Subcutaneous abdominal adipose tissue (tissue), 5 donors: ENCODE data around the gene SAPCD2.

Experiments
- H3K27ac ChIP-seq: one replicate; pipeline ENCODE4 v1.7.0; 2013; ENCODE audit warnings: low read depth, mild to moderate bottlenecking, inconsistent platforms, low read length, moderate library complexity
- H3K27me3 ChIP-seq, 5 donors: one replicate each; pipeline ENCODE4 v1.7.0; 2013; ENCODE audit warnings: low read length in 5 of 5, inconsistent platforms in 1 of 5; ENCODE audit not compliant: control insufficient read depth in 5 of 5, insufficient read depth in 4 of 5
- H3K36me3 ChIP-seq, 5 donors: one replicate each; pipeline ENCODE4 v1.7.0; 2013; ENCODE audit warnings: low read length in 5 of 5; ENCODE audit not compliant: control insufficient read depth in 5 of 5, insufficient read depth in 5 of 5
- H3K4me1 ChIP-seq, 5 donors: one replicate each; pipeline ENCODE4 v1.7.0; 2013; ENCODE audit warnings: low read length in 5 of 5, mild to moderate bottlenecking in 3 of 5, moderate library complexity in 1 of 5; ENCODE audit not compliant: control insufficient read depth in 5 of 5, insufficient read depth in 5 of 5
- H3K4me3 ChIP-seq, 5 donors: one replicate each; pipeline ENCODE4 v1.7.0; 2013; ENCODE audit warnings: low read length in 5 of 5, low read depth in 1 of 5
- H3K9ac ChIP-seq, 5 donors: one replicate each; pipeline ENCODE4 v1.7.0; 2013; ENCODE audit warnings: low read length in 5 of 5, mild to moderate bottlenecking in 4 of 5, moderate library complexity in 3 of 5
- H3K9me3 ChIP-seq, 5 donors: one replicate each; pipeline ENCODE4 v1.7.0; 2013; ENCODE audit warnings: low read length in 5 of 5; ENCODE audit not compliant: control insufficient read depth in 5 of 5
- donor health status: healthy.
- donor health status: healthy.
- donor health status: healthy.
- donor health status: healthy.
- donor health status: healthy.

The SAPCD2 gene

DNA sequence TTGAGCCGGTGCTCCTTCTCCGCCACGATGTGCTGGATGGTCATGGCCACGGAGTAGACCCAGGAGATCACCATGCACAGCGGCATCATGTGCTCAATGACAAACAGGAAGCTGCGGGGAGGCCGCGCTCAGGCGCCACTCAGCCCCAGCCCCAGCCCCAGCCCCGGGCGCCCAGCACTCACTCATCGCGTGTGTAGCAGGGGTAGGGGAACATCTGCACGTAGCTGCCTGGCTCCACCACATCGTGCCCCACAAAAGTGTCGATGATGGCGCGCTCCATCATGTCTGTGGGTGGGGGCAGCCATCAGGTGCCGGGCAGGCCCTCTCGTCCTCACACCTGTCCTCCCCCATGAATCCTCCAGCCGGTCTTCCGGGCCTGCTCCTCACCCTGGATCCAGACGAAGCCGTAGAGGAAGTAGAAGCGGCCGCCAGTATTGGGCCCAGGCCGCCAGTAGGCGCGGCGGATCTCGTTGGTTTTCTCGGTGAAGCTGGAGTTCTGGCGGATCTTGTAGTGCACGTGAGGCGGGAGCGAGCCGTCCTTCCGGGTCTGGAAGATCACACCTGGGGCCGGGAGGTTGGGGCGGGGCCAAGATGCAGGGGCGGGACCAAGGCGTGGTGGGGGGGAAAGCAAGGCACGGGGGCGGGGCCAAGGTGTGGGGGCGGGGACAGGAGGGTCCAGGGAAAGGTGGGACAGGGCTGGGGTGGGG is 52.4 kb downstream of the SAPCD2 start:
- H3K27me3 ChIP-seq = no peaks in the 10 kb centered on the region
- no peak overlapping the region for H3K27ac ChIP-seq
- no peak overlapping the region for H3K9ac ChIP-seq
- H3K4me3 ChIP-seq = no peak overlapping the region
- peaks cover 0 to 74% (median 50%) of the 10 kb centered on the region in 5 donors for H3K36me3 ChIP-seq
- peaks cover 0 to 6% (median 2%) of the 10 kb centered on the region in 5 donors for H3K4me1 ChIP-seq
- H3K9me3 ChIP-seq = no peaks in the 10 kb centered on the region

DNA sequence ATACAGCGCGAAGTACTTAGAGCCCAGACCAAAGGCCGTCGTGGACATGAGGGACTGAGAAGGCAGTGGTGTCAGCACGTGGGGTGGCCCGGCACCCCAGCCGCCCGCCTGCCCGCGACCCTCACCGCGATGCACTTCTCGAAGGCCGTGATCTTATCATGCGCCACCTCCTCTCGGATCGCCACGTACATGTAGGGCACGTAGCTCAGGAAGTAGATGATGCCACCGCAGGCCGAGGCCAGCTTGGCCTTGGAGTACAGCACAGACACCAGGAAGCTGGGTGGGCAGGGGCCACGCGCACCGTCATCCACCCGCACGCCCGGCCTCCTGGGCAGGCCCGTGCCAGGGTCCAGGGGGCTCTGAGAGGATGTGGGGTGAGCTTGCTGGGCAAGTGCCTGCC is 53.3 kb downstream of the SAPCD2 start:
- Histone ChIP-seq H3K4me3 (no peak overlapping the region), H3K36me3 (peaks cover 0 to 79% (median 59%) of the 10 kb centered on the region in 5 donors)

DNA sequence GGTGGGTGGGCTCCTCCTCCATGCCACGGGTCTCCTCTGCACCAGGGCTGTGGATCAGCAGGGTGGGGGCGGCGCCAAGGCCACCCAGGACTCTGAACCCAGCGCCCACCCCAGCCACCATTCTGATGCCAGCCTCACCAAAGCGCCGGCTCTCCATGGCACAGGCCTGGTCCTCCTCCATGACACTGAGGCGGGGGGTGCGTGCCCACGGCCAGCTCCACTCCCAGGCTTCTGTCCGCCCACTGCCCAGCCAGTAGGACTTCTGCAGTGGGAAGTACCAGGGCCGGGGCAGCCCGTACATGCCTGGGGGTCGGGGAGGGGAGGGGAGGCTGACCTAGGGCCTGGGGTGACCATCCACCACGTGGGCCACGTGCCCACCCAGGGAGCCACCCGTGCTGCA is 53.9 kb downstream of the SAPCD2 start:
- Histone ChIP-seq H3K27ac (no peak overlapping the region), H3K9me3 (no peaks in the 10 kb centered on the region), H3K27me3 (no peaks in the 10 kb centered on the region), H3K4me3 (no peak overlapping the region), H3K4me1 (no peaks in the 10 kb centered on the region), H3K36me3 (peaks cover 0 to 85% (median 64%) of the 10 kb centered on the region in 5 donors), H3K9ac (no peak overlapping the region)

More for the DNA sequence above, 53.3 kb downstream of the SAPCD2 start:
- H3K9me3 ChIP-seq = no peaks in the 10 kb centered on the region
- H3K4me1 ChIP-seq = no peaks in the 10 kb centered on the region
- no peak overlapping the region for H3K27ac ChIP-seq
- no peak overlapping the region for H3K9ac ChIP-seq
- H3K27me3 ChIP-seq = no peaks in the 10 kb centered on the region

DNA sequence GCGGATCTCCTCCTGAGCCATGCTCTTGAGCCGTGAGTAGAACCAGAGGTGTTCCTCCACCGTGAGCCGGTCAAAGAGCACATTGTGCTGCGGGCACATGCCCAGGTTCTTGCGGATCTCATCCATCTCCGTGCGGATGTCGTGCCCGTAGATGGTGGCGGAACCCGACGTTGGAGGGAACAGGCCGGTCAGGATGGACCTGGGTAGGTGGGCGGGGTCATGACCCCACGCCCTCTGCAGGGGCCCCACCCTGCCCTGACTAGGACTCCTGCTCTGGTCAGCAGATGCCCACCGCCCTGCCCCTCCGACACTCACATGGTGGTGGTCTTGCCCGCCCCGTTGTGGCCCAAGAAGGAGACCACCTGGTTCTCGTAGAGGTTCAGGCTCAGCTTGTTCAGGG is 54.4 kb downstream of the SAPCD2 start:
- Histone ChIP-seq H3K27me3 (no peaks in the 10 kb centered on the region), H3K27ac (no peak overlapping the region), H3K36me3 (peaks cover 0 to 87% (median 64%) of the 10 kb centered on the region in 5 donors), H3K4me1 (no peaks in the 10 kb centered on the region), H3K4me3 (no peak overlapping the region), H3K9ac (no peak overlapping the region), H3K9me3 (no peaks in the 10 kb centered on the region)

DNA sequence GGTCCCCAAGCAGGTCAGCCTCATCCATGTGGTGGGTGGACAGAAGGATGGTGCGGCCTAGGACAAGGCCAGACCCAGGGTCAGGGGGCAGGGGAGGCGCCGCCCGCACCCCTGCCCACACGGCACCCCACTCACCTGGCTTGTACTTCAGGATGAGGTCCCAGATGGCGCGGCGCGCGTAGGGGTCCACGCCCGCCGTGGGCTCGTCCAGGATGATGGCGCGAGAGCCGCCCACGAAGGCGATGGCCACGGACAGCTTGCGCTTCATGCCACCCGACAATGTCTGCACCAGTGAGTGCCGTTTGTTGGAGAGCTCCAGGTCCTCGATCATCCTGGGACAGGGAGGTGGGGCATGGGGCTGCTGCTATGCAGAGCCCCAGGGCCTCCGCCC is 54.8 kb downstream of the SAPCD2 start:
- Histone ChIP-seq H3K36me3 (peaks cover 0 to 84% (median 61%) of the 10 kb centered on the region in 5 donors), H3K27ac (no peak overlapping the region), H3K4me1 (no peaks in the 10 kb centered on the region)

DNA sequence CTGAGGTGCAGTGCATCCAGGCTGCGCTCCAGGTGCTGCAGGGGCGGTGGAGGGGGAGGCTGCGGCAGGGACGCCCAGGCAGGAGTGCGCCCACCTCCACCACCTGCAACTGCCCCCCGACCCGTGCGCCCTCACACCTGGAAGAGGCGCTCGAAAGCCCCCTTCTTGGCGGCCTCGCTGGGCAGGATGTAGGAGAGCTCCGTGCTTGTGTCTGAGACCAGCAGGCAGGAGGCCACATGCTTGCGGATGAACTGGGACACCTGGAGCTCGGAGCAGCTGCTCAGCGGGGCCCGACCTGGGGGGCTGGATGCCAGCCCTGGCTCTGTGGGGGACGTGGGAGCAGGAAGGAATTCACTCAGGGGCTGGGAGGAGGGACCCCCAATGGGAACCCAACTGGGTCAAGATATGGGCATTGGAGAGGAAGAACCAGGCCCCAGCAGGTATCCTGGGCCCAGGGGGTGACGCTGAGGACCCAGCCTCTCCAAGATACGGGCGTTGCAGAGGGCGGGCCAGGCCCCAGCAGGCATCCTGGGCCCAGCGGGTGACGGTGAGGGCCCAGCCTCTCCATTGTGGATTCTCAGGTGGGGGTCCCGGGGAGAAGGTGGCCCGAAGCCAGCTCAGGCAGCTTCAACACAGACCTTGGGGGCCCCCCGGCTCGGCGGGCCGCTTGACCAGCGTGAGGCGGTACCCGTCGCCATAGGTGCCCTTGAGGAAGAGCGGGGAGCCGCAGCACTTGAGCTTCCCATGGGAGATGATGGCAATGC is 55.4 kb downstream of the SAPCD2 start:
- Histone ChIP-seq H3K4me1 (no peaks in the 10 kb centered on the region), H3K27ac (no peak overlapping the region), H3K9me3 (no peaks in the 10 kb centered on the region), H3K36me3 (peaks cover 0 to 81% (median 63%) of the 10 kb centered on the region in 5 donors), H3K27me3 (no peaks in the 10 kb centered on the region), H3K4me3 (no peak overlapping the region), H3K9ac (no peak overlapping the region)

More for the DNA sequence above, 54.8 kb downstream of the SAPCD2 start:
- no peaks in the 10 kb centered on the region for H3K9me3 ChIP-seq
- no peaks in the 10 kb centered on the region for H3K27me3 ChIP-seq
- H3K4me3 ChIP-seq = no peak overlapping the region
- H3K9ac ChIP-seq = no peak overlapping the region

DNA sequence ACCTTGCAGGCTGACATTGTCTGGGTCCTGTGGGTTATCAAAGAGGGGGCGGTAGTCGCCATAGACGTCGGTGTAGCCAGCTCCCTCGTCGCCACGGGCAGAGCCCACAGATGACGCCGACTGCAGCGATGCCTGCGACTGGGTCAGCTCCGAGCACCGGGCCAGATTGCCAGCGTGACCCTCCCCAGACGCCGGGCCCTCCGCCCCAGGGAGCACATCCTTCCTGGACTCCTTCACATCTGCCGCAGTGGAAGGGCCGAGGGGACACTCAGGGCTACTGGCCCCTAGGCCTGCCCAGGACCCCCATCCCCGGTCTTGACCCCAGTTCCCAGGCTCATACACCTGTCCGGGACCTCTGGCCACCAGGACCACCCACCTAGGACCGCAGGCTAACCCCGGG is 56.2 kb downstream of the SAPCD2 start:
- no peak overlapping the region for H3K27ac ChIP-seq
- peaks cover 0 to 85% (median 69%) of the 10 kb centered on the region in 5 donors for H3K36me3 ChIP-seq
- no peaks in the 10 kb centered on the region for H3K9me3 ChIP-seq
- no peak overlapping the region for H3K4me3 ChIP-seq
- H3K27me3 ChIP-seq = no peaks in the 10 kb centered on the region
- no peaks in the 10 kb centered on the region for H3K4me1 ChIP-seq
- H3K9ac ChIP-seq = no peak overlapping the region

DNA sequence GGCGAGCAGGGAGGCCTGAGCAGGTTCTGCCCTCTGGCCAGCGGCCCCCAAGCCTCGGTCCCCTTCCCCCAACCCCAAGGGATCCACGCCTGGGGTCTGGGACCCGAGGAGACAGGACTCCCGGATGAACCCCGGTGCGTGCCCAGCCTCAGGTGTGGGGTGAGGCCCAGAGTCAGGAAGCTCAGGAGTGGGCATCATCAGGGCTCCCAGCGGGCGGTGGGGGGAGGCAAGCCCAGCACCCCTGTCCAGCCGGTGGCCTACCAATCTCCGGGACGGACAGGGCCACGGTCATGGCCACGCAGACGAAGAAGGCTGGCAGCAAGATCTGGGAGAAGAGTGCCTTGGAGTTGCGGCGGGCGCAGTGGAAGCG is 56.8 kb downstream of the SAPCD2 start:
- no peaks in the 10 kb centered on the region for H3K27me3 ChIP-seq
- no peaks in the 10 kb centered on the region for H3K9me3 ChIP-seq
- H3K4me3 ChIP-seq = no peak overlapping the region
- no peak overlapping the region for H3K27ac ChIP-seq
- peaks cover 0 to 82% (median 66%) of the 10 kb centered on the region in 5 donors for H3K36me3 ChIP-seq
- H3K4me1 ChIP-seq = no peaks in the 10 kb centered on the region
- H3K9ac ChIP-seq = no peak overlapping the region

DNA sequence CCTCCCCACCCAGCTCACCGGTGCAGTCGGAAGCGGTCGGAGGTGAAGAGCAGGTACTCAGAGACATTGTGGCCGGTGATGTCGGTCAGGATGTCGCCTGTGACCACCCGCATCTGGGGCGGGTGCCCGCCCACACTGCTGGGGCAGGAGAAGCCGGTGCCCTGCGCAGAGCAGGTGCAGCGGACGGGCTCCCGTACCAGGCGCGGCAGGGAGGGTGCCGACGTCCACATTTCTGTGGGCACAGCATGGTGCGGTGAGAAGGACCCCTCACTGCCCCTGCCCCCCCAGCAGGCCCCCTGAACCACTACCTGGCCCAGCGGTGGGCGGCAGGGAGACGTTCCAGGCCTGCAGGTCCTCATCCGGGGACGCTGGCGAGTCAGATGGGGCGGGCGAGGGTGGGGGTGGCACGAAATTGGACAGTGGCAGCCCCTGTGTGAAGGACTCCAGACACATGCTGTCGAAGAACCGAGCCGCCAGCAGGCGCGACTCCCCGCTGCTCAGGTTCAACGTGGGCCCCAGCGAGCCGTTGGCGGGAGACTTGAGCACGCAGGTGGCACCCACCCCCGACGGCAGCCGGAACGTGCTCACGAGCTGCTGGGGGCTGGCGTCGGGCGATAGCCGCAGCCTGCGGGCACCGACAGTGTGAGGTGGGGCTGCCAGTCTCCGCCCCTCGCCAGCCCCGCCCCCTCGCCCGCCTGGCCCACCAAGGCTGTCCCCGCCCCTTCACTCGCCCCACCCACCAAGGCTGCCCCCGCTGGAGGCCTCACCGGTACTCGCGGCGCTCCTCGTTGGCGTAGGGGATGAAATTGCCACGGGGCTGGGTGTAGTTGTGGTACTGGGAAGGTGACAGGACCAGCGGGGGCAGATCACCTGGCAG is 57.4 kb downstream of the SAPCD2 start:
- Histone ChIP-seq H3K9ac (no peak overlapping the region), H3K4me3 (no peak overlapping the region), H3K36me3 (peaks cover 0 to 86% (median 69%) of the 10 kb centered on the region in 5 donors), H3K4me1 (no peaks in the 10 kb centered on the region), H3K9me3 (no peaks in the 10 kb centered on the region), H3K27me3 (no peaks in the 10 kb centered on the region), H3K27ac (no peak overlapping the region)
